GM18870 (cell line): ENCODE results near the gene ZSCAN16.

Experiments
- ATAC-seq: cut with Tn5 transposase; IDR thresholded peaks from one replicate; pipeline ENCODE4 v1.9.1; 2021; ENCODE audit warnings: moderate library complexity; ENCODE audit not compliant: unreplicated experiment

Gene ZSCAN16

GRCh38 chr6:28167926-28168325 lies 43.5 kb downstream of the ZSCAN16 start:
- no peak for ATAC-seq

- no peak for ATAC-seq
Measured at GRCh38 chr6:28171271-28171670, 46.9 kb downstream of the ZSCAN16 start.

- ATAC-seq = no peak
Measured at GRCh38 chr6:28172006-28172405, 47.6 kb downstream of the ZSCAN16 start.

GRCh38 chr6:28176373-28176772 lies 52.0 kb downstream of the ZSCAN16 start:
- no peak for ATAC-seq
